ENCODE data around the gene CATSPER2.
"Not testable (repeated sequence)": the region's sequence is repeated elsewhere in the genome, so short reads cannot be mapped to it uniquely, and the experiment has no call there.

CATSPER2 gene

GRCh38 chr15:43593328-43594190, 55.1 kb downstream of the CATSPER2 start, which contains the start of gene CKMT1B:
Gene CKMT1B (plus strand): TSS chr15:43594027. CDS start chr15:43594219, 192 bp downstream.
- not testable (repeated sequence) for DNase-seq (ENCODE audit: low read depth)

- DNase-seq (ENCODE audit: low read depth): not testable (repeated sequence)
Observed at GRCh38 chr15:43592841-43593240, 55.8 kb downstream of the CATSPER2 start.

GRCh38 chr15:43589778-43590466, 58.7 kb downstream of the CATSPER2 start, which contains the start of gene PPIP5K1:
Gene PPIP5K1 (minus strand): TSS chr15:43590208. CDS start chr15:43584504, 5,704 bp downstream.
- not testable (repeated sequence) for DNase-seq (ENCODE audit: low read depth)
